Measurements from ENCODE around the gene ANKRD12. TPM values are rescaled to one million over a fixed set of nuclear protein-coding genes. Genes with fewer than 3 reads are reported as not detected.
A peak's percentile ranks its signal among the peaks of the same experiment; 100 is the strongest.

The ANKRD12 gene
- total RNA-seq, 4 donors from 2014 or later, result 45.6 to 58.6 (median 47.4) TPM

DNA sequence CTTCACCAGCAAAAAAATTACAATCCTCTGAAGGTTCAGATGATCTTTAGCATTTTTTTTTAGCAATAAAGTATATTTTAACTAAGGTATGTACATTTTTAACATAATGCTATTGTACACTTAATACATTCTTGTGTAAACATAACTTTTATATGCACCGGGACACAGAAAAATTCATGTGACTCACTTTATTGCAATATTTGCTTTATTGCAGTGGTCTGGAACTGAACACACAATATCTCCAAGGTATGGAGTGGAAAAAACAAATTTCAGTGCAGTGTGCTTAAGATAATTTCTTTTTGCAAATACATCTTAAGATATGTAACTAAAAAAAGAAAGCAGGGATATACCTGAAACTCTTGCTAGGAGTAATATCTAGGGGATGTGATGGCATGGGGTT, 192.9 kb downstream of the ANKRD12 start:
- ATAC-seq (ENCODE audit: low FRiP score) (no peak), DNase-seq (ENCODE audit: low spot score) (no peak)
- TF ChIP-seq, protein P1, sequence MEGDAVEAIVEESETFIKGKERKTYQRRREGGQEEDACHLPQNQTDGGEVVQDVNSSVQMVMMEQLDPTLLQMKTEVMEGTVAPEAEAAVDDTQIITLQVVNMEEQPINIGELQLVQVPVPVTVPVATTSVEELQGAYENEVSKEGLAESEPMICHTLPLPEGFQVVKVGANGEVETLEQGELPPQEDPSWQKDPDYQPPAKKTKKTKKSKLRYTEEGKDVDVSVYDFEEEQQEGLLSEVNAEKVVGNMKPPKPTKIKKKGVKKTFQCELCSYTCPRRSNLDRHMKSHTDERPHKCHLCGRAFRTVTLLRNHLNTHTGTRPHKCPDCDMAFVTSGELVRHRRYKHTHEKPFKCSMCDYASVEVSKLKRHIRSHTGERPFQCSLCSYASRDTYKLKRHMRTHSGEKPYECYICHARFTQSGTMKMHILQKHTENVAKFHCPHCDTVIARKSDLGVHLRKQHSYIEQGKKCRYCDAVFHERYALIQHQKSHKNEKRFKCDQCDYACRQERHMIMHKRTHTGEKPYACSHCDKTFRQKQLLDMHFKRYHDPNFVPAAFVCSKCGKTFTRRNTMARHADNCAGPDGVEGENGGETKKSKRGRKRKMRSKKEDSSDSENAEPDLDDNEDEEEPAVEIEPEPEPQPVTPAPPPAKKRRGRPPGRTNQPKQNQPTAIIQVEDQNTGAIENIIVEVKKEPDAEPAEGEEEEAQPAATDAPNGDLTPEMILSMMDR (IDR thresholded peaks at IDR 0.05), result no peak

DNA sequence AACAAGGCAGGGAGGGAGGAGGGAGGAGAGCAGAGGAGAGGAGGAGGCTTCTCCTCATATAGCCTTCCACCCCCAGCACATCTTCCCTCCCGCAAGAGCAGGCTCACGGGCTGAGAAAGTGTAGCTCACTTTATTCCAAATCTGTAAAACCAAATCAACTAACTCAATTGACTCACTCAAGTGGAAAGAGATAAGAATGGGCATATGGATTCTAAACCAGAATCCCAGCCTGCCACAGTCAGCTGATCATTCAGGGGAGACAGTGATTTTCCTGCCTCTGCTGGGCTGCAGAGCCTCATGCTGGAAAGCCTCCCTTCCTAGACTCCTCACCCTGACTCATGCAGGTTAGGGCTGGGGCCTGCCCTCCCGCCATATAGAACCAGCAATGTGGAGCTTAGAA, 193.8 kb downstream of the ANKRD12 start:
- TF ChIP-seq, protein P1 (IDR thresholded peaks at IDR 0.05), result no peak
- no peak for DNase-seq (ENCODE audit: low spot score)
- no peak for ATAC-seq (ENCODE audit: low FRiP score)

DNA sequence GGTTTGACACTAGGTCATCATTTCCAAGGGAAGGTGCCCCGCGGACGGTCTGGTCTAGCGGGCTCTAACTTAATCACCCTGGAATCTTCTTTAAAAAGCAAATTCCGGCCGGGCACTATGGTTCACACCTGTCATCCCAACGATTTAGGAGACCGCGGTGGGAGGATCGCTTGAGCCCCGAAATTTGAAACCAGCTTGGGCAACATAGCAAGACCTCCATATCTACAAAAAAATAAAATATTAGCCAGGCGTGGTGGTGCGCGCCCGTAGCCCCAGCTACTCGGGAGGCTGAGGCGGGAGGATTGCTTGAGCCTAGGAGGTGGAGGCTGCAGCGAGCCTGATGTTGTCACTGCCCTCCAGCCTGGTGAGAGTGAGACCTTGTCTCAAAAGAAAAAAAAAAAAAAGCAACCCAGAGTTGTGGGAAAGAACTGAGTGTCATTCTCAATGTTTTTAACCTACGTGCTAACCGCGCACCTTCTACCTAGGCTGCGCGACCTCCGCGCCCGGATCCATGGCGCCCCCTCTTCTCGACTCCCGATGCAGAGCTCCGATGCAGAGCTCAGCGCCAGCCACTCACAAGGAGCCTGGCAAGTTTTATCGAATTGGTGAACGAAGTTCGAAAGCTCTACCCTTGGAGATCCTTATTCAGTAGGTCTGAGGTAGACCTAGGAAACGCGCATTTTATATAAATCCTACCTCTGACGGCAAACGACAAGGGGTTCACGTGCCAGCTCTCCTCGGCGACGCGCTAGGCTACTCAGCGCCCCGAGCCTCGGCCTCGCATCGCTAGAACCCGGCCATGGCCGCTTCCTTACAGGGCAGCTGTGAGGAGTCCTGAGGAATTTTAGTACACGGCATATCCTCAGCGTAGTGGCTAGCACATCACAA, 197.1 kb downstream of the ANKRD12 start:
- peak; percentile 62 for ATAC-seq (ENCODE audit: low FRiP score)
- TF ChIP-seq, protein P1 (IDR thresholded peaks at IDR 0.05), result no peak
- DNase-seq (ENCODE audit: low spot score), result no peak

DNA sequence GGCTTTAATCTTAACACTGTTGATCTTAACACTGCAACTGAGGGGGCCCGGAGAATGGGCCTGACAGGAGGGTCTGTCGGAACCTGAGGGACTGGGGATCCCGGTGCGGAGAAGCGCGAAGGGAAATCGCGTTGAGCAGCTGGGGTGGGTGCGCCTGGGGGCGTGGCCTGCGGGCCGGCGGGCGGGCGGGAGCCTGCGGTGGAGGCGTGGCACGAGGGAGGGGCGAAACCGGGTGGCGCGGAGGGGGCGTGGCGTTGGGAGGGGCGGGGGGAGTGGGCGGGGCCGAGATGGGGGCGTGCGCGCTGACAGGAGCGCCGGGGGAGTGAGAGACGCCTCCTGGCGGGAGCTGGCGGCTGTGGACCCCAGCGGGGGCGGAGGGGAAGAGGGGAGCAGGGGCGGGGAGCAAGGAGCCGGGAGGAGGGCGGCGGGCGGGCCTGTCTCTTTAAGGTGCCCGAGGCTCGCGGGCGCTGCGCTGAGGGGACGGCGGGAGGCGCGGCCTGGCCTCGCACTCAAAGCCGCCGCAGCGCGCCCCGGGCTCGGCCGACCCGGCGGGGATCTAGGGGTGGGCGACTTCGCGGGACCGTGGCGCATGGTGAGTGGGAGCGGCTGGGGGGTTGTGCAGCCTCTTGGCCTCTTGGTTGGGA, 197.9 kb downstream of the ANKRD12 start, which contains the start of gene TWSG1:
Gene TWSG1, plus strand, starts transcription at position 445 of the 644 bp plus-strand sequence. CDS start 2,457 bp downstream, outside the sequence.
- DNase-seq (ENCODE audit: low spot score), result peak; percentile 80
- ATAC-seq (ENCODE audit: low FRiP score), result peak; percentile 91
- TF ChIP-seq, protein P1 (IDR thresholded peaks at IDR 0.05), result no peak

DNA sequence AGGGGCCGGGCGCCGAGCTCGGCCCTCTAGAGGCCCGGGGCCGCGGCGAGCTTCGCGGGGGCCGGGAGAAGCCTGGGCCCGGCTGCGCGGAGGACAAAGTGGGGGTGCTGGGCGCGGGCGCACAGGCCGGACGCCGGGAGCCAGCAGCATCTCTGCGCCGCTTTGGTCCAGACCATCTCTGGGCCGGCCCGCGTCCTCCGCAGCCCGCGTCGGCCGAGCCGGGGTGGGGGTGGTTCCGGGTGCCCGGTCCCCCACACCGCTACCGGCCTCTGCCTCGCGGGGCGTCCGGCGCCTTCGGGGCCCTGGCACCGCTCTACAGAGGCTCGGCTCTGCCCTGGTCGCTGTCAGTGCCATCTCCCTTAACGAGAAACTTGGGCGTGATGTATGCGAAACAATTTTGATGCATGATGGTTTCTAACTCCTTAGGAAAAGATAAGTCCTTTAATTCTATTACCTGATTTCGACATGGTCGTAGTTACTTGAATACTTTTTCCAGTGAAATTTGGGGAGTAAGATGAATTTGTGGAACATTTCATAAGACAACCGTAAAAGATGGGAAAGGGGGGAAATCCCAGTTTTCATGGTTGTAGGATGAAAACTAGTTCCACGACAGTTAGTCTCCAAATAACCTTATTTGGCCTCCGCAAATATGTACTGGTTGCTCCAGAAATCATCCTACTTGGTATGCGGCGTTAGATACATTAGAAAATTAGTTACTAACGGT, 198.6 kb downstream of the ANKRD12 start:
- peak; percentile 67 for ATAC-seq (ENCODE audit: low FRiP score)
- TF ChIP-seq, protein P1 (IDR thresholded peaks at IDR 0.05), result no peak
- no peak for DNase-seq (ENCODE audit: low spot score)

Small RNAs within 50 kb of the gene (small RNA-seq; reads per million reads assigned to genes)
- gene RF00019, result not detected

Other genes with a start within 250 kb of the ANKRD12 start
- 10 to 100 TPM; 86.1 to 92.1 (median 88.8) TPM for gene NDUFV2, start 34.1 kb upstream of the ANKRD12 start, total RNA-seq
- gene TWSG1, start 198.0 kb downstream of the ANKRD12 start, total RNA-seq, result 10 to 100 TPM; 21.0 to 30.4 (median 27.4) TPM